Neural progenitor cell (in vitro differentiated cells): ENCODE results near the gene CNN2.

Experiments used
- EZH2 ChIP-seq: fragments of 200-600 bp; sonication (generic); IDR thresholded peaks from 2 replicates; pipeline ENCODE4 v1.6.1; 2017; ENCODE audit warnings: antibody characterized with exemption, mild to moderate bottlenecking, moderate library complexity
- TF ChIP-seq, protein P1 (sequence below): fragments of 200-600 bp; sonication (generic); IDR thresholded peaks from 2 replicates; pipeline ENCODE4 v1.5.1; 2017; ENCODE audit warnings: antibody characterized with exemption, mild to moderate bottlenecking

DNA sequence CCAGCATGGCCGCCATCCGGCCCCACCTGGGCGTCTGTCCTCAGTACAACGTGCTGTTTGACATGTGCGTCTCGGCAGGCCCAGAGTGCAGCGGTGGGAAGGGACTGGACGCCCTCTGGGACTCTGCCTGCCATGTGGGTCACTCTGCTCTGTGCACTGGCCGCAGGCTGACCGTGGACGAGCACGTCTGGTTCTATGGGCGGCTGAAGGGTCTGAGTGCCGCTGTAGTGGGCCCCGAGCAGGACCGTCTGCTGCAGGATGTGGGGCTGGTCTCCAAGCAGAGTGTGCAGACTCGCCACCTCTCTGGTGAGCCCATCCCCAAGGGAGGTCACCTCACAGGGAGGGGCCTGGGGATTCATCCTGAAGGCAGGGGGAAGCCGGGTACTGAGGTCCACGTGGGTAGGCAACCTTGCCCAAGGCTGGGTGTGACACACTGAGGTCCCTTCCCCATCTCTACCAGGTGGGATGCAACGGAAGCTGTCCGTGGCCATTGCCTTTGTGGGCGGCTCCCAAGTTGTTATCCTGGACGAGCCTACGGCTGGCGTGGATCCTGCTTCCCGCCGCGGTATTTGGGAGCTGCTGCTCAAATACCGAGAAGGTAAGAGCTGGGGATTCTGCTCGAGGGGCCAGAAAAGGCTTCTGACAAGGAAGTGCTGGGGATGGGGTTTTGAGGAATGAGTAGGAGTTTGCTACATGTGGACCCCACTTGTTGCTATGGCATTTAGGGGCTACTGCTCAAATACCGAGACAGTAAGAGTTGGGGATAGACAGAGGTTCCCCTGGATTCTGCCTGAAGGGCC is 24.8 kb downstream of the CNN2 start:
- TF ChIP-seq, protein P1, sequence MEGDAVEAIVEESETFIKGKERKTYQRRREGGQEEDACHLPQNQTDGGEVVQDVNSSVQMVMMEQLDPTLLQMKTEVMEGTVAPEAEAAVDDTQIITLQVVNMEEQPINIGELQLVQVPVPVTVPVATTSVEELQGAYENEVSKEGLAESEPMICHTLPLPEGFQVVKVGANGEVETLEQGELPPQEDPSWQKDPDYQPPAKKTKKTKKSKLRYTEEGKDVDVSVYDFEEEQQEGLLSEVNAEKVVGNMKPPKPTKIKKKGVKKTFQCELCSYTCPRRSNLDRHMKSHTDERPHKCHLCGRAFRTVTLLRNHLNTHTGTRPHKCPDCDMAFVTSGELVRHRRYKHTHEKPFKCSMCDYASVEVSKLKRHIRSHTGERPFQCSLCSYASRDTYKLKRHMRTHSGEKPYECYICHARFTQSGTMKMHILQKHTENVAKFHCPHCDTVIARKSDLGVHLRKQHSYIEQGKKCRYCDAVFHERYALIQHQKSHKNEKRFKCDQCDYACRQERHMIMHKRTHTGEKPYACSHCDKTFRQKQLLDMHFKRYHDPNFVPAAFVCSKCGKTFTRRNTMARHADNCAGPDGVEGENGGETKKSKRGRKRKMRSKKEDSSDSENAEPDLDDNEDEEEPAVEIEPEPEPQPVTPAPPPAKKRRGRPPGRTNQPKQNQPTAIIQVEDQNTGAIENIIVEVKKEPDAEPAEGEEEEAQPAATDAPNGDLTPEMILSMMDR = no peak
- TF ChIP-seq EZH2 = no peak
